HepG2 (cell line): ENCODE data around the gene HSP90AB1. TPM values are rescaled to one million over a fixed set of nuclear protein-coding genes. Genes with fewer than 3 reads are reported as not detected.

Source experiments
- ASH2L ChIP-seq: fragments of 300-600, 200-600 bp; sonication (generic); IDR thresholded peaks from 2 replicates; pipeline ENCODE4 v1.7.0; 2017; ENCODE audit warnings: low read depth, mild to moderate bottlenecking, moderate library complexity, mixed read lengths, low read length; ENCODE audit not compliant: insufficient read length
- ATF7-NPFF ChIP-seq: sonication (generic); formaldehyde crosslinking; IDR thresholded peaks from 2 replicates; pipeline ENCODE4 v1.8.1; 2023; ENCODE audit warnings: mild to moderate bottlenecking, low read depth, missing genetic modification reagents, moderate library complexity
- MAFF ChIP-seq: IDR thresholded peaks from 2 replicates; pipeline ENCODE4 v1.6.1; 2011; ENCODE audit warnings: low read depth, low read length, improper control_type of control experiment
- MYC ChIP-seq: sonication (generic); formaldehyde crosslinking; IDR thresholded peaks from 2 replicates; pipeline ENCODE4 v1.9.0; 2021; ENCODE audit warnings: missing genetic modification reagents, borderline replicate concordance
- NONO ChIP-seq, 2 experiments: fragments of 450-650 bp in 1 of 2; sonication (generic) in 1 of 2; formaldehyde crosslinking in 1 of 2; IDR thresholded peaks in 1 of 2; conservative IDR thresholded peaks in 1 of 2; 2 replicates each; pipeline versions ENCODE4 v1.6.1 to v1.8.0; 2017 to 2022; ENCODE audit warnings: mild to moderate bottlenecking in 1 of 2, missing genetic modification reagents in 1 of 2, moderate library complexity in 1 of 2
- NR2F6 ChIP-seq, 2 experiments: IDR thresholded peaks; 2 replicates each; pipeline ENCODE4 v1.6.1; 2016; ENCODE audit warnings: antibody characterized with exemption in 1 of 2, mild to moderate bottlenecking in 1 of 2
- PITX1 ChIP-seq: sonication (generic); formaldehyde crosslinking; IDR thresholded peaks from 2 replicates; pipeline ENCODE4 v1.5.1; 2020; ENCODE audit warnings: mild to moderate bottlenecking, missing genetic modification reagents
- SIX4 ChIP-seq: sonication (generic); formaldehyde crosslinking; IDR thresholded peaks from 2 replicates; pipeline ENCODE4 v1.4.0; 2020; ENCODE audit warnings: missing genetic modification reagents
- SMARCE1 ChIP-seq: fragments of 450-650 bp; IDR thresholded peaks from 2 replicates; pipeline ENCODE4 v1.6.1; 2017; ENCODE audit warnings: borderline replicate concordance
- SSRP1 ChIP-seq: IDR thresholded peaks from 2 replicates; pipeline ENCODE4 v1.6.1; 2016; ENCODE audit warnings: control low read depth
- TBX2 ChIP-seq: sonication (generic); formaldehyde crosslinking; IDR thresholded peaks from 2 replicates; pipeline ENCODE4 v1.5.0; 2020; ENCODE audit warnings: missing genetic modification reagents, mild to moderate bottlenecking, borderline replicate concordance
- THAP9 ChIP-seq: sonication (generic); formaldehyde crosslinking; IDR thresholded peaks from 2 replicates; pipeline ENCODE4; 2020; ENCODE audit warnings: missing genetic modification reagents, mild to moderate bottlenecking, borderline replicate concordance
- ZC3H13 ChIP-seq: sonication (generic); formaldehyde crosslinking; IDR thresholded peaks from 2 replicates; pipeline ENCODE4 v1.8.1; 2023; ENCODE audit warnings: mild to moderate bottlenecking, missing genetic modification reagents, moderate library complexity
- ZNF572 ChIP-seq: sonication (generic); formaldehyde crosslinking; IDR thresholded peaks from 2 replicates; pipeline ENCODE4 v1.5.1; 2020; ENCODE audit warnings: mild to moderate bottlenecking, missing genetic modification reagents
- ZNF615 ChIP-seq: sonication (generic); formaldehyde crosslinking; IDR thresholded peaks from 2 replicates; pipeline ENCODE4 v1.5.0; 2020; ENCODE audit warnings: mild to moderate bottlenecking, missing genetic modification reagents, borderline replicate concordance
- polyA plus RNA-seq, 8 experiments: library from polyadenylated mRNA; depleted of rRNA in 3 of 8; stranded (reverse) in 7 of 8; unstranded in 1 of 8; fragments of >200 nt; fragmentation: Illumina TruSeq in 4 of 8; extraction: Trizol in 4 of 8; gene quantifications; 2 replicates each; pipeline versions ENCODE4 v1.2.1 to v1.2.3, GENCODE V29; 2011 to 2016; ENCODE audit warnings: low read depth in 4 of 8, missing spikeins in 1 of 8, mixed read lengths in 1 of 8; ENCODE audit not compliant: insufficient read depth in 1 of 8
- total RNA-seq, 5 experiments: library from RNA; depleted of rRNA; stranded (reverse); fragments of >200 nt; fragmentation: Illumina TruSeq; extraction: Trizol; gene quantifications; 2 replicates each; pipeline ENCODE4 v1.2.3, GENCODE V29; 2016; ENCODE audit warnings: low read depth in 1 of 5
- TF ChIP-seq, protein P1 (sequence below): sonication (generic); formaldehyde crosslinking; IDR thresholded peaks from 2 replicates; pipeline ENCODE4 v1.5.0; 2020; ENCODE audit warnings: missing genetic modification reagents, mild to moderate bottlenecking, borderline replicate concordance
- TF ChIP-seq, protein P2 (sequence below): sonication (generic); formaldehyde crosslinking; IDR thresholded peaks from 2 replicates; pipeline ENCODE4 v1.4.0; 2020; ENCODE audit warnings: missing genetic modification reagents

Gene HSP90AB1
- total and polyA plus RNA-seq, 2 of the 13 experiments (the other 11 are each of a cell fraction or from before 2014, with no cell fraction given) = 1,325 to 1,472 TPM

DNA sequence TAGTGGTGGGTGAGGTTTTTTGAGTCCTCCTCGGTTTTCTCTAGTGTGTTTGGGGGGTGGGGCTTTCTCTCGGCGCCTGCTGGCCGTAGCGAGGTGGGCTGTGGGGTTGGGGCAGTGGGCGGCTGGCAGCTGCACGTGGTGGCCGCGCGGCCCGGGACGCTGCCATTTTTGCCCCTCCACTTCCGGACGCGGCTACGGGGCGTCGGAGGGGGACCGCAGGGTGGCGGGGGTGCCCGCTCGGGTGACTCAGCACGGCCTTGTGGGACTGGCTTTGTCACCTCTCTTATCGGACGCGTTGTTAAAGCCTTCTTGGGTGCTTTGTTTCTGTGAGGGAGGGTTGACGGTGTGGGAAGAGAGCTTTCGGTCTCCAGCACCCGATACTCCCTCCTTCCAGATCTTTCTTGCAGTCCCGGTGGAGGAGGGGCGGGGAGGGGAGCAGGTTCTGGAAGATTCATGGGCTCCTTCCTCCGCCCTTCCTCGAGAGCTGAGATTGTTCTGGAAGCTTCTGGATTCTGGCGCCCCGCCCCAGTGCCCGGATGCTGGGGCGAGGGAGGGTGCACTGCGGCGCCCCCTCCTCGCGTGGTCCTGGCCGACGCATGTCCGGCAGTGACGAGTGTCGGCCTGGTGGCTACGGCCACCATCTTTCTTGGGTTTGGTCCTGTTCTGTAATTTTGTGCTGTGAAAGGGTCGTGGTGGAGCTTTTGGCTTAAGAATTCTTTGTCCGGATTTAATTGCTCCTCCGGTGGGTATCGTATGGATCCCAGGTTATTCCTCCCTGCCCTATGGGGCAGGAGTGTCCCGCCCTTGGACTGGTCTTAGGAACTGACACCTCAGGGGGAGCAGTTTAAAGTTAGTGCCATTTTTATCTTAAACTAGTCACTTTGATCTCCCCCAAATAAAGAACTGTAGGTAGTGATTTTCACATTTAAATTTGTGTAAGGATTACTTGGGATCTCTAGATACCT, 719 bp downstream of the HSP90AB1 start (continued):
- TF ChIP-seq, protein P1, sequence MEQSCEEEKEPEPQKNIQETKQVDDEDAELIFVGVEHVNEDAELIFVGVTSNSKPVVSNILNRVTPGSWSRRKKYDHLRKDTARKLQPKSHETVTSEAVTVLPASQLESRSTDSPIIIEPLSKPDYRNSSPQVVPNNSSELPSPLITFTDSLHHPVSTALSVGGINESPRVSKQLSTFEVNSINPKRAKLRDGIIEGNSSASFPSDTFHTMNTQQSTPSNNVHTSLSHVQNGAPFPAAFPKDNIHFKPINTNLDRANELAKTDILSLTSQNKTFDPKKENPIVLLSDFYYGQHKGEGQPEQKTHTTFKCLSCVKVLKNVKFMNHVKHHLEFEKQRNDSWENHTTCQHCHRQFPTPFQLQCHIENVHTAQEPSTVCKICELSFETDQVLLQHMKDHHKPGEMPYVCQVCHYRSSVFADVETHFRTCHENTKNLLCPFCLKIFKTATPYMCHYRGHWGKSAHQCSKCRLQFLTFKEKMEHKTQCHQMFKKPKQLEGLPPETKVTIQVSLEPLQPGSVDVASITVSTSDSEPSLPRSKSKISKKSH = peak; percentile 77; the same call in 1 of the 2 replicates
- TF ChIP-seq PITX1 (0 out of 2 replicates have a peak, but pooled peaks have one; percentile 26), ZC3H13 (no peak), ATF7-NPFF (CRISPR knock-in tag) (no peak; the same call in 1 of the 2 replicates), SMARCE1 (no peak), TBX2 (CRISPR knock-in tag) (peak; percentile 37; the same call in 1 of the 2 replicates), ASH2L (peak; percentile 68), THAP9 (CRISPR knock-in tag) (peak; percentile 34; the same call in 1 of the 2 replicates), ZNF615 (no peak; the same call in 1 of the 2 replicates), NR2F6 (IDR thresholded peaks at IDR 0.05) (no peak), NR2F6 (CRISPR knock-in tag; IDR thresholded peaks at IDR 0.05) (no peak), SSRP1 (CRISPR knock-in tag) (no peak; the same call in 1 of the 2 replicates), NONO (IDR thresholded peaks at IDR 0.05) (no peak), NONO (CRISPR knock-in tag; conservative IDR thresholded peaks at IDR 0.05) (0 out of 2 replicates have a peak, but pooled peaks have one; percentile 14), MYC (peak; percentile 95), MAFF (peak; percentile 2; the same call in 1 of the 2 replicates), ZNF572 (no peak), SIX4 (CRISPR knock-in tag) (no peak)
- TF ChIP-seq, protein P2, sequence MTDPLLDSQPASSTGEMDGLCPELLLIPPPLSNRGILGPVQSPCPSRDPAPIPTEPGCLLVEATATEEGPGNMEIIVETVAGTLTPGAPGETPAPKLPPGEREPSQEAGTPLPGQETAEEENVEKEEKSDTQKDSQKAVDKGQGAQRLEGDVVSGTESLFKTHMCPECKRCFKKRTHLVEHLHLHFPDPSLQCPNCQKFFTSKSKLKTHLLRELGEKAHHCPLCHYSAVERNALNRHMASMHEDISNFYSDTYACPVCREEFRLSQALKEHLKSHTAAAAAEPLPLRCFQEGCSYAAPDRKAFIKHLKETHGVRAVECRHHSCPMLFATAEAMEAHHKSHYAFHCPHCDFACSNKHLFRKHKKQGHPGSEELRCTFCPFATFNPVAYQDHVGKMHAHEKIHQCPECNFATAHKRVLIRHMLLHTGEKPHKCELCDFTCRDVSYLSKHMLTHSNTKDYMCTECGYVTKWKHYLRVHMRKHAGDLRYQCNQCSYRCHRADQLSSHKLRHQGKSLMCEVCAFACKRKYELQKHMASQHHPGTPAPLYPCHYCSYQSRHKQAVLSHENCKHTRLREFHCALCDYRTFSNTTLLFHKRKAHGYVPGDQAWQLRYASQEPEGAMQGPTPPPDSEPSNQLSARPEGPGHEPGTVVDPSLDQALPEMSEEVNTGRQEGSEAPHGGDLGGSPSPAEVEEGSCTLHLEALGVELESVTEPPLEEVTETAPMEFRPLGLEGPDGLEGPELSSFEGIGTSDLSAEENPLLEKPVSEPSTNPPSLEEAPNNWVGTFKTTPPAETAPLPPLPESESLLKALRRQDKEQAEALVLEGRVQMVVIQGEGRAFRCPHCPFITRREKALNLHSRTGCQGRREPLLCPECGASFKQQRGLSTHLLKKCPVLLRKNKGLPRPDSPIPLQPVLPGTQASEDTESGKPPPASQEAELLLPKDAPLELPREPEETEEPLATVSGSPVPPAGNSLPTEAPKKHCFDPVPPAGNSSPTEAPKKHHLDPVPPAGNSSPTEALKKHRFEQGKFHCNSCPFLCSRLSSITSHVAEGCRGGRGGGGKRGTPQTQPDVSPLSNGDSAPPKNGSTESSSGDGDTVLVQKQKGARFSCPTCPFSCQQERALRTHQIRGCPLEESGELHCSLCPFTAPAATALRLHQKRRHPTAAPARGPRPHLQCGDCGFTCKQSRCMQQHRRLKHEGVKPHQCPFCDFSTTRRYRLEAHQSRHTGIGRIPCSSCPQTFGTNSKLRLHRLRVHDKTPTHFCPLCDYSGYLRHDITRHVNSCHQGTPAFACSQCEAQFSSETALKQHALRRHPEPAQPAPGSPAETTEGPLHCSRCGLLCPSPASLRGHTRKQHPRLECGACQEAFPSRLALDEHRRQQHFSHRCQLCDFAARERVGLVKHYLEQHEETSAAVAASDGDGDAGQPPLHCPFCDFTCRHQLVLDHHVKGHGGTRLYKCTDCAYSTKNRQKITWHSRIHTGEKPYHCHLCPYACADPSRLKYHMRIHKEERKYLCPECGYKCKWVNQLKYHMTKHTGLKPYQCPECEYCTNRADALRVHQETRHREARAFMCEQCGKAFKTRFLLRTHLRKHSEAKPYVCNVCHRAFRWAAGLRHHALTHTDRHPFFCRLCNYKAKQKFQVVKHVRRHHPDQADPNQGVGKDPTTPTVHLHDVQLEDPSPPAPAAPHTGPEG = no peak
